Motor neuron (in vitro differentiated cells): Measurements from ENCODE around the gene RPL39L. TPM values are rescaled to one million over a fixed set of nuclear protein-coding genes. Genes with fewer than 3 reads are reported as not detected.

Experiments
- ATAC-seq, 8 experiments: fragments of 200-7000 bp; cut with Tn5 transposase; replicated peaks in 6 of 8; 2 replicates each; pipeline ENCODE4 v1.8.0; 2021; ENCODE audit warnings: mild to moderate bottlenecking in 8 of 8, moderate library complexity in 8 of 8
- H3K27ac ChIP-seq, 2 donors: fragments of 250-450 bp; sonication (Bioruptor Pico); 2 replicates each; pipeline ENCODE4 v1.9.0; 2021; ENCODE audit warnings: antibody characterized with exemption in 2 of 2, mild to moderate bottlenecking in 2 of 2, moderate library complexity in 1 of 2
- H3K4me1 ChIP-seq, 2 donors: fragments of 250-450 bp; sonication (Bioruptor Pico); replicated peaks in 1 of 2; 2 replicates each; pipeline ENCODE4 v1.6.1; 2021; ENCODE audit warnings: antibody characterized with exemption in 2 of 2, mild to moderate bottlenecking in 2 of 2, moderate library complexity in 1 of 2
- H3K4me3 ChIP-seq, 5 donors: fragments of 250-450 bp; sonication (Bioruptor Pico); 2 replicates each; pipeline ENCODE4 v1.9.0; 2021; ENCODE audit warnings: antibody characterized with exemption in 5 of 5, mild to moderate bottlenecking in 5 of 5, moderate library complexity in 4 of 5
- WGBS, 10 experiments: fragments of 450-650 bp; shearing (Covaris generic); methylation state at CpG; one replicate each; pipeline ENCODE4 v1.0.0; 2022; 5-methylcytosine and 5-hydroxymethylcytosine counted together
- in situ Hi-C, 9 experiments: fragments of 400-800 bp; cut with MboI; loops; one replicate each; pipeline ENCODE4 v1.15.0; 2021; ENCODE audit warnings: low sequenced_read_pairs in 9 of 9, low pct_unique_long_range_greater_than_20kb in 2 of 9; ENCODE audit not compliant: unreplicated experiment in 9 of 9
- total RNA-seq, 8 experiments: library from RNA; unstranded; fragments of 300-600 nt; gene quantifications; 2 replicates each; pipeline versions ENCODE4 v1.2.3 to v1.2.4, GENCODE V29; 2022

RPL39L gene
- total RNA-seq, 8 experiments from 2014 or later = 0.97 to 47.7 (median 22.0) TPM

- H3K4me3 ChIP-seq = no peak overlapping the region
- ATAC-seq = no peak
- 80 to 100% (median 100%) methylated on average over 1 to 2 of the region's 2 CpGs; no CpG with 5 or more reads in 2 of the 10 experiments for WGBS, 10 experiments
These were observed 6.6 kb downstream of the RPL39L start for GRCh38 chr3:187132666-187133065.

GRCh38 chr3:187131981-187132380 lies 7.3 kb downstream of the RPL39L start:
- no peak for ATAC-seq
- Histone ChIP-seq H3K27ac (no peak overlapping the region), H3K4me1 (no peaks in the 10 kb centered on the region), H3K4me3 (no peak overlapping the region)
- WGBS, 10 experiments = 89 to 100% (median 100%) methylated on average over 2 to 3 of the region's 3 CpGs; no CpG with 5 or more reads in 5 of the 10 experiments
- in situ Hi-C loops = no loop called here

More at GRCh38 chr3:187132666-187133065, 6.6 kb downstream of the RPL39L start:
- H3K27ac ChIP-seq = no peak overlapping the region
- no peaks in the 10 kb centered on the region for H3K4me1 ChIP-seq
- in situ Hi-C loops = no loop called here

- peak in 2 of 8 experiments; percentile 76 to 82 for ATAC-seq
- in situ Hi-C loops = no loop called here
- H3K4me1 ChIP-seq = no peaks in the 10 kb centered on the region
- no peak overlapping the region for H3K4me3 ChIP-seq
- 59 to 100% (median 86%) methylated on average over 1 to 5 of the region's 5 CpGs; no CpG with 5 or more reads in 3 of the 10 experiments for WGBS, 10 experiments
- no peak overlapping the region for H3K27ac ChIP-seq
These were observed 8.8 kb downstream of the RPL39L start for GRCh38 chr3:187130346-187131066.

- in situ Hi-C loops = no loop called here
- H3K27ac ChIP-seq = no peak overlapping the region
- no peaks in the 10 kb centered on the region for H3K4me1 ChIP-seq
- ATAC-seq = no peak
- WGBS, 10 experiments = 60 to 100% (median 97%) methylated on average over 3 to 6 of the region's 6 CpGs; no CpG with 5 or more reads in 1 of the 10 experiments
- H3K4me3 ChIP-seq = no peak overlapping the region
These were observed 13.8 kb downstream of the RPL39L start for GRCh38 chr3:187125319-187126031.

- WGBS, 10 experiments = 83 to 100% (median 100%) methylated on average over 1 of the region's 1 CpG; no CpG with 5 or more reads in 1 of the 10 experiments
- in situ Hi-C loops = no loop called here
These were observed 17.0 kb downstream of the RPL39L start for GRCh38 chr3:187122261-187122660.

GRCh38 chr3:187120326-187120725 lies 19.0 kb downstream of the RPL39L start:
- no peak overlapping the region for H3K4me3 ChIP-seq
- no peak overlapping the region for H3K27ac ChIP-seq
- 65 to 100% (median 86%) methylated on average over 1 to 2 of the region's 2 CpGs; no CpG with 5 or more reads in 3 of the 10 experiments for WGBS, 10 experiments
- ATAC-seq = no peak
- in situ Hi-C loops = no loop called here
- no peaks in the 10 kb centered on the region for H3K4me1 ChIP-seq

More at GRCh38 chr3:187122261-187122660, 17.0 kb downstream of the RPL39L start:
- no peak overlapping the region for H3K4me3 ChIP-seq
- ATAC-seq = no peak
- H3K4me1 ChIP-seq = no peaks in the 10 kb centered on the region
- no peak overlapping the region for H3K27ac ChIP-seq

GRCh38 chr3:187114511-187114910 lies 24.8 kb downstream of the RPL39L start:
- Histone ChIP-seq H3K4me3 (no peak overlapping the region), H3K4me1 (no peaks in the 10 kb centered on the region), H3K27ac (no peak overlapping the region)
- no peak for ATAC-seq
- WGBS, 10 experiments = 41 to 100% (median 82%) methylated on average over 1 to 2 of the region's 2 CpGs; no CpG with 5 or more reads in 1 of the 10 experiments
- in situ Hi-C loops = no loop called here

- ATAC-seq = peak in 2 of 8 experiments; percentile 48
These were observed 26.1 kb downstream of the RPL39L start for GRCh38 chr3:187112934-187113793.

GRCh38 chr3:187110156-187110555 lies 29.1 kb downstream of the RPL39L start:
- no peak overlapping the region for H3K4me3 ChIP-seq
- in situ Hi-C loops = no loop called here
- H3K4me1 ChIP-seq = no peaks in the 10 kb centered on the region
- H3K27ac ChIP-seq = no peak overlapping the region
- WGBS, 10 experiments = 33 to 100% (median 74%) methylated on average over 1 of the region's 1 CpG; no CpG with 5 or more reads in 4 of the 10 experiments
- ATAC-seq = no peak

More at GRCh38 chr3:187112934-187113793, 26.1 kb downstream of the RPL39L start:
- in situ Hi-C loops = no loop called here
- H3K4me3 ChIP-seq = no peak overlapping the region
- 0 to 100% (median 60%) methylated on average over 1 to 2 of the region's 2 CpGs; no CpG with 5 or more reads in 1 of the 10 experiments for WGBS, 10 experiments
- no peaks in the 10 kb centered on the region for H3K4me1 ChIP-seq
- no peak overlapping the region for H3K27ac ChIP-seq

- ATAC-seq = no peak
- no peaks in the 10 kb centered on the region for H3K4me1 ChIP-seq
- WGBS, 10 experiments = 43 to 82% (median 61%) methylated on average over 1 to 3 of the region's 3 CpGs; no CpG with 5 or more reads in 3 of the 10 experiments
- in situ Hi-C loops = no loop called here
- no peak overlapping the region for H3K4me3 ChIP-seq
- H3K27ac ChIP-seq = no peak overlapping the region
These were observed 31.3 kb downstream of the RPL39L start for GRCh38 chr3:187107989-187108388.

GRCh38 chr3:187105700-187106099 lies 33.6 kb downstream of the RPL39L start:
- in situ Hi-C loops = no loop called here
- Histone ChIP-seq H3K4me3 (no peak overlapping the region), H3K27ac (no peak overlapping the region), H3K4me1 (no peaks in the 10 kb centered on the region)
- 50 to 100% (median 90%) methylated on average over 1 to 3 of the region's 3 CpGs; no CpG with 5 or more reads in 1 of the 10 experiments for WGBS, 10 experiments
- no peak for ATAC-seq

- Histone ChIP-seq H3K4me3 (no peak overlapping the region), H3K27ac (no peak overlapping the region), H3K4me1 (no peaks in the 10 kb centered on the region)
- no peak for ATAC-seq
- in situ Hi-C loops = no loop called here
- WGBS, 10 experiments = 71 to 95% (median 90%) methylated on average over 4 to 7 of the region's 7 CpGs; no CpG with 5 or more reads in 3 of the 10 experiments
These were observed 34.4 kb downstream of the RPL39L start for GRCh38 chr3:187104933-187105332.
